ENCODE data around the gene G3BP1. TPM values are rescaled to one million over a fixed set of nuclear protein-coding genes. Genes with fewer than 3 reads are reported as not detected.

The G3BP1 gene
- total and polyA plus RNA-seq, 4 donors, result 26.9 to 144 (median 62.7) TPM

GRCh38 chr5:151810449-151810848 lies 38.7 kb downstream of the G3BP1 start:
- TF ChIP-seq NR2F2 (IDR thresholded peaks at IDR 0.05), result no peak
- TF ChIP-seq EGR1 (IDR thresholded peaks at IDR 0.05; ENCODE audit: low read depth in 2 of 2), result no peak
- TF ChIP-seq GABPA (IDR thresholded peaks at IDR 0.05 in 1 of 2, conservative IDR thresholded peaks at IDR 0.05 in 1 of 2), result no peak
- Histone ChIP-seq H3K4me1 (ENCODE audit: control insufficient read depth in 4 of 4, insufficient read depth in 4 of 4, low read length in 3 of 4) (no peaks in the 10 kb centered on the region), H3K9me3 (ENCODE audit: control insufficient read depth in 4 of 4, low read length in 3 of 4) (no peaks in the 10 kb centered on the region), H3K9ac (ENCODE audit: low read depth in 1 of 2, low read length in 2 of 2) (no peak overlapping the region), H3K27ac (ENCODE audit: low read depth in 1 of 2, low read length in 2 of 2) (no peak overlapping the region), H3K4me3 (ENCODE audit: low read depth in 1 of 3, low read length in 3 of 3) (no peak overlapping the region), H3K36me3 (ENCODE audit: control insufficient read depth in 4 of 4, insufficient read depth in 3 of 4, low read depth in 1 of 4, low read length in 3 of 4) (peaks cover 4 to 29% (median 22%) of the 10 kb centered on the region in 4 donors), H3K27me3 (ENCODE audit: control insufficient read depth in 4 of 4, insufficient read depth in 4 of 4, low read length in 3 of 4) (no peaks in the 10 kb centered on the region)
- WGBS, result 95% methylated on average over 1 of the region's 1 CpG
- DNase-seq (ENCODE audit: low spot score), result no peak

GRCh38 chr5:151810897-151811296 lies 39.1 kb downstream of the G3BP1 start:
- H3K4me1 ChIP-seq (ENCODE audit: control insufficient read depth in 4 of 4, insufficient read depth in 4 of 4, low read length in 3 of 4), result no peaks in the 10 kb centered on the region
- 98% methylated on average over 1 of the region's 1 CpG for WGBS
- no peak overlapping the region for H3K4me3 ChIP-seq (ENCODE audit: low read depth in 1 of 3, low read length in 3 of 3)
- H3K9ac ChIP-seq (ENCODE audit: low read depth in 1 of 2, low read length in 2 of 2), result no peak overlapping the region
- H3K9me3 ChIP-seq (ENCODE audit: control insufficient read depth in 4 of 4, low read length in 3 of 4), result no peaks in the 10 kb centered on the region
- H3K27ac ChIP-seq (ENCODE audit: low read depth in 1 of 2, low read length in 2 of 2), result no peak overlapping the region
- DNase-seq (ENCODE audit: low spot score), result no peak
- no peak for TF ChIP-seq JUND (IDR thresholded peaks at IDR 0.05)
- H3K27me3 ChIP-seq (ENCODE audit: control insufficient read depth in 4 of 4, insufficient read depth in 4 of 4, low read length in 3 of 4), result no peaks in the 10 kb centered on the region
- H3K36me3 ChIP-seq (ENCODE audit: control insufficient read depth in 4 of 4, insufficient read depth in 3 of 4, low read depth in 1 of 4, low read length in 3 of 4), result peaks cover 4 to 30% (median 20%) of the 10 kb centered on the region in 4 donors

GRCh38 chr5:151811593-151812321 lies 40.0 kb downstream of the G3BP1 start:
- no peak overlapping the region for H3K4me3 ChIP-seq (ENCODE audit: low read depth in 1 of 3, low read length in 3 of 3)
- peaks cover 3 to 30% (median 17%) of the 10 kb centered on the region in 4 donors for H3K36me3 ChIP-seq (ENCODE audit: control insufficient read depth in 4 of 4, insufficient read depth in 3 of 4, low read depth in 1 of 4, low read length in 3 of 4)
- 94% methylated on average over 5 of the region's 5 CpGs for WGBS
- no peak for TF ChIP-seq CTCF (IDR thresholded peaks at IDR 0.05; ENCODE audit: low read depth, low read length, missing input control)
- no peak for TF ChIP-seq RXRA (IDR thresholded peaks at IDR 0.05)
- TF ChIP-seq NR2F2 (IDR thresholded peaks at IDR 0.05), result no peak
- TF ChIP-seq FOXA2 (IDR thresholded peaks at IDR 0.05), result no peak
- no peak for TF ChIP-seq REST (IDR thresholded peaks at IDR 0.05)
- no peak for TF ChIP-seq SP1 (IDR thresholded peaks at IDR 0.05)
- no peak for TF ChIP-seq RAD21 (IDR thresholded peaks at IDR 0.05)
- no peak for TF ChIP-seq MAX (IDR thresholded peaks at IDR 0.05)
- TF ChIP-seq JUND (IDR thresholded peaks at IDR 0.05), result no peak
- TF ChIP-seq EGR1 (IDR thresholded peaks at IDR 0.05; ENCODE audit: low read depth in 2 of 2), result no peak
- no peaks in the 10 kb centered on the region for H3K9me3 ChIP-seq (ENCODE audit: control insufficient read depth in 4 of 4, low read length in 3 of 4)
- H3K27ac ChIP-seq (ENCODE audit: low read depth in 1 of 2, low read length in 2 of 2), result no peak overlapping the region
- H3K9ac ChIP-seq (ENCODE audit: low read depth in 1 of 2, low read length in 2 of 2), result no peak overlapping the region
- DNase-seq (ENCODE audit: low spot score), result no peak
- no peaks in the 10 kb centered on the region for H3K4me1 ChIP-seq (ENCODE audit: control insufficient read depth in 4 of 4, insufficient read depth in 4 of 4, low read length in 3 of 4)
- H3K27me3 ChIP-seq (ENCODE audit: control insufficient read depth in 4 of 4, insufficient read depth in 4 of 4, low read length in 3 of 4), result no peaks in the 10 kb centered on the region
